HG02642 (cell line): ENCODE results near the gene FAM240A.
"Not testable (repeated sequence)": the region's sequence is repeated elsewhere in the genome, so short reads cannot be mapped to it uniquely, and the experiment has no call there.

Experiments used
- ATAC-seq: cut with Tn5 transposase; IDR thresholded peaks from one replicate; pipeline ENCODE4 v1.9.1; 2021; ENCODE audit warnings: mild to moderate bottlenecking; ENCODE audit not compliant: unreplicated experiment, poor library complexity

Gene FAM240A

DNA sequence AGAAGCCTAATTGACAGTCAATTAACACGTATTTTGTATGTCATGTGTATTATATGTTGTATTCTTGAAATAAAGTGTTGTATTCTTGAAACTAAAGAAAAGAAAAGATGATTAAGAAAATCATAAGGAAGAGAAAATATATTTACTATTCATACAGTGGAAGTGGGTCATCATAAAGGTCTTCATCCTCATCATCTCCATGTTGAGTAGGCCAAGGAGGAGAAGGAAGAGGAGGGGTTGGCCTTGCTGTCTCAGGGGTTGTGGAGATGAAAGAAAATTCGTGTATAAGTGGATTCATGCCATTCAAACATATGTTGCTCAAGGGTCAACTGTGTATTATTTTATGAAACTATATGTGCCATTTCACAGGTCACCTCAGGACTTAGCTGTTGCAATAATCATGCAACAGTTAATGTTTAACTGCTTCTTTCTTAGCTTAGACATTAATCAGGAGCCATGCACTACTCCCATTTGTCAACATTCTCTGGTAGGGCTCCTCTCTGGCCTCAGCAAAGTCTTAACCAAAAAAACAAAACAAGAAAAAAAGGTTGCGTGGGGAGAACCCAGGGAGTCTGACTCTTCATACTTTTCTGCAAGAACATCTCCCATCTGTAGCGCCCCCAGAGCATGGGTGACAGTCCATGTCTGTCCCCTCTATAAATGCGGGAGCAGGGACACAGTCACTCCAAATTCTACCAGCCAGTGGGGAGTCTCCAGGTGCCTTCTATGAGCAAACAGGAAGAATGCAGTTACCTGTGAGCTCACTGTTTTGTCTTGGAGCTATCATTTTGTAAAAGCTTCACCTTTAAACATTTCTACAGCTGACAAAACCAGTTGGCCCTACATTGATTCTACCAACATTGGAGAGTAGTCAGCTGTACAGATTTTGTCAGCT lies 26.3 kb upstream of the FAM240A start:
- no peak for ATAC-seq

DNA sequence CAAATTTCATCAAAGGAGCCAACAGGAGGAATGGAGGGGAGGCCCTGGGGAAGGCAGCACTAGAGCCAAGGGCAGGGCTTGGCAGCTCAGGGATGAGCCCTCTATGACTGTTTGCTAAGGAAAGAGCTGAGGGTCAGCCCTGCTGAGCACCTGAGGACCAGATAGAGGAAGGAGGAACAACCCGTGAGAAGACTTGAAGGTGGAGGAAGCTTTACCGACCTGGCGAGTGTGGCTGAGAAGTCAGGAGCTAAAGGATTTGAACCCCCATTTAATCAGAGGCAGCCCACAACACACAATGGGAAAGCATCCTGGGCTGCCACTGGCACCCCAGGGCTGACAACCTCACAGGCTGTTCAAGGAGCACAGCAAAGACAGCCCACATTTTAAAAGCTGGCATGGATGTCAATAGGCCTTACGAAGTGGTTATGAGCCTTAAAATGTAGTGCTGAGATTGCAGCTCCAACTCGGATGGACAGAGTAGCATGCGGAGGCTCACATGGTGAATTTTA lies 25.5 kb upstream of the FAM240A start:
- no peak for ATAC-seq

- not testable (repeated sequence) for ATAC-seq
These were observed 25.1 kb upstream of the FAM240A start for GRCh38 chr3:46587268-46587667.

- ATAC-seq = no peak
These were observed 19.0 kb upstream of the FAM240A start for GRCh38 chr3:46593274-46593862.

DNA sequence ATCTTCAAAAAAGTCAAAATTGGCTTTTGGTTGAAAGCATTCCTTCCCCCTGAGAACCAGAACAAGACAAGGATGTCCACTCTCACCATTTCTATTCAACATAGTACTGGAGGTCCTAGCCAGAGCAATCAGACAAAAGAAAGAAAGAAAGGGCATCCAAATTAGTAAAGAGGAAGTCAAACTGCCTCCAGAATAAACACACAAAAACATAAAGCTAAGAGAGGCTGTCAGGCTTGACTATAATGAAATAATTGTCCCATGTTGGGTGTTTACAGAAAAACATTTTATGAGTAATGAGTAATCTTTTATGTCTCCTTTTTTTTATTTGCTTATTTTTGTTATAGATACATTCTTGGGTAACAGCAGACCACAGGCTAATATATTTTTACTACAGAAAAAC lies 18.3 kb upstream of the FAM240A start:
- ATAC-seq = no peak

DNA sequence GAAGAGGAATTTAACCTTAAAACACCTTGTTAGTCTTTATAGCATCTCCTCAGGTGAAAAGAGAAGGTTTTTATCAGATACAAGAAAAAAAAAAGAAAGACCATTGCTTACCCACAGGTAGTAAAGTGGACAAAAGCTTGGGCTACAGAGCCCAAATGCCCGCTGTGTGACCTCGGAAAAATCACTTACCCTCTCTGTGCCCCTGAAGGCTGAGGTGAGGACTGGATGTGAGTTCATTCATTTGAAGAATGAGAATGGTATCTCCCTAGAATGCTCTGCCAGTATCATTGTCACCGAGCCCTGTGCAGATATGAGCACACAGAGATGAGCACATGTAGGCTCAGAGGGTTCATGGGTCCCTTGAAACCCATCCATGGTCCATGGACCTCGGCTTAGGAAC lies 17.6 kb upstream of the FAM240A start:
- no peak for ATAC-seq

DNA sequence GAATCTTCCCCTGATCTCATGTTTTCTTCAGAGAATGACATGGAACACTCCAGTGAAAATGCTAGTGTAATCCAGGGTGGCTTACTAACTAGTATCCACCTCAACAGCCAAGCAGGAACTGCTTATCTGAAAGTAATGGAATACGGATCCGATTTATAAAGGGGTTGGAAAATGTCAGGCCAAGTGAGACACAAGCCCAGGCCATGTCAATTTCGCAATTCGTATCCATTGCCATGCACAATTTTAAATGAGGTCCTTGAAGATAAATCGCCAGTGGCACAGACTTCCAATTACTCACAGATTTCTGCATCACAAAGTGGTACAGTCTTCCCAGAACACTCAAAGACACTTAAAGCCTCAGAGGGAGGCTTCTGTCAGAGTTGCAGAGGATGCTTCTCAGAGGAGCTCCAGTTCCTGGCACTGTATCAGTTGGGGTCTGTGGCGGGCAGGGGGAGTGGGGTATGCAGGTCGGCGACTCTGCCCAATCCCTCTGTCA lies 16.5 kb upstream of the FAM240A start:
- no peak for ATAC-seq

DNA sequence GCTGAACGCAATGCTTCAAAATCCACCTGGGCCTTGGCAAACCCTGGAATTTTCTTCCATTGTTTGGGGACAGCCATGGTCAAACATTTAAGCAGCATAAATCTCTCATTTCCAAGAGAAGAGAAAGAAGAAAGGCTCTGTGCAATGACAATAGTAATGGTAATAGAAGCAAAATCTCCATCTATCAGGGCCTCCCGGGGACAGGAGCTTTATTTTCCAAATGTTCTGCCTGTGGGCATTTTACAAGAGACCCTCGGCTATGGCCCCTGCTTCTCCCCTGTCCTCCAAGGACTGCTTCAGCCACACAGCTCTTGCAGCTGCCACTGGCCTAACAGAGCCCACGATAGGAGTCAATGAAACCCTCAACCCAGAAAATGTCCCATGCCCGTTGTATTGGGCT lies 12.7 kb upstream of the FAM240A start:
- no peak for ATAC-seq

DNA sequence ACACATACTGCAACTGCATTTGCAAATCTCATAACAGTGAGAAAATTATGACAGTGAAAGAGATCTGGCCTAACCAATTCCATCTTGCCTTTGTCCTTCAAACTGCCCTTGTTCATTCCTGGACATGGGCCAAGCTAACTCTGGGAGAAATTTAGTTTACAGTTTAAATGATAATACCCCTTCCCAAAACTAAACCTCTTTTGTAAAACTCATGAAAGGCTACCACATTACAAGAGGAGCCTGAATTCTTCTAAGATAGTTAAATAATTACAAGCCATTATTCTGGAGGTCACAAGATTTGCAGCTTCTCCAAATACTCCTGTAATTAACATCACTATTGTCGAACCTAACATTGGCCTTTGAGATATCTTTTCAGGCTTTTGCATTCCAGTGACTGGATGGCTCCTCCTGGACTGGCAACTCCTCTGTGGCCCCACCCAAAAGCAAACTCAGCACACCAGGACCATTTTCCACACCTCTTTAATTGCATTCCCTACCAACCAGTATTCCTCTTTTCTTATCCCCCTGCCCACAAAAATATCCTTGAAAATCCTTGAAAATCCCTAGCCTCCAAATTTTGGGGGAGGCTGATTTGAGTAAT lies 8.8 kb upstream of the FAM240A start:
- ATAC-seq = no peak

GRCh38 chr3:46604127-46604526 lies 8.2 kb upstream of the FAM240A start:
- ATAC-seq = no peak

DNA sequence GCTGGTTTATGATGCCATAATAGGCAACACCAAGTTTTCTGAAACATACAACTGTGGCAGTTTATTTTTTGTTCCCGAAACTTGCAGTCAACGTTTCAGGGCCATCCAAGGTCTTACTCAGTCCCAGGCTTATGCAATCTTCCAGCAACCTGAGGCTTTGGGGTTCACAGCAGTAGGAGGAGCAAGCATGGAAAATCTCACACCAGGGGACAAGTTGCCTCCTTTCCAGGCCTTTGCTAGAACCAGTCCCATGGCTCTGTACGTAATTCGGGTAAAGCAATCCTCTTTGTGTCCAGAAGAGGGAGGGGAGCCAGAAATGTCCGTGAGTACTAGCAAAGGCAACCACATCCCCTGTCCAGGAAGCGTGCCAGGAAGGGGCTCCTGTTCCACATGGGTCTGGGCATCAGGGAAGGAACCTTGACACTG lies 4.7 kb upstream of the FAM240A start:
- no peak for ATAC-seq

GRCh38 chr3:46609212-46609721 lies 3.1 kb upstream of the FAM240A start:
- ATAC-seq = no peak

GRCh38 chr3:46609944-46610722 lies 2.2 kb upstream of the FAM240A start:
- no peak for ATAC-seq

- no peak for ATAC-seq
These were observed 1.1 kb downstream of the FAM240A start for GRCh38 chr3:46613313-46614005.

GRCh38 chr3:46614431-46614830 lies 2.1 kb downstream of the FAM240A start:
- ATAC-seq = no peak

GRCh38 chr3:46615050-46615775 lies 2.9 kb downstream of the FAM240A start:
- no peak for ATAC-seq

DNA sequence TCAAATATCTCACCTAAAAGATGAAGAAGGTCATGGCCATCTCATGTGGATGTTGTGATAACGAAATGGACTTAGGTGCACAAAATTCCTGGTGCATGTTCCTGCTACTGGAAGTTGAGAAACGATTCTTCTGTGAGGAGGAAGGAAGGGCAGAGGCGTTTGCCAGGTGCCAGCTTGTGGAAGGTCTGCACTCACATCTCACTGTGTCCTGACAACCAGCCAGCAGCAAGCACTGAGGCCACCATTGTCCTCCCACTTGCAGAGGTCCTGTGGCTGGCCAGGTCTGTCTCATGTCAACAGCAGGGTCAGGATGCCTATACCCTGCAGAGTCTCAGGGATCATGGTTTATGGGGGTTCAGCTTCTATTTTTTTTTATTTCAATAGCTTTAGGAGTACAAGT lies 3.7 kb downstream of the FAM240A start:
- no peak for ATAC-seq

DNA sequence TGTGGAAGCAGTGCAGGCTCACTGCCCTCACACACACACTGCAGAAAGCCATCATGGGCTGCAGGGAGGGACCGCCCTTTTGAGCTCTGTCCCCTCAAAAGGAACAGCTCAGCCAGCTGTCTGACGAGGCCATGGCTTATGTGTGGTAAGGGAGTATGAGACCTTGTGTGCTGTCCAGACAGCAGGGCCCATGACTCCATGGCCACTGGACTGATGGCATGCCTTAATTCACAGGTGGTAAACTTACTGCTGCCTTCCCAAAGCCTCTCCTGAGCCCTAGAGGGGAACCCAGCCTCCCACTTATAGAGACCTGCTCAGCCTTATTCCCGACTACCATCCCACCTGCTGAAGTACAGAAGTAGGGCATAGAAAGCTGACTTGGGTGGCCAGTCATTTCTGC lies 5.6 kb downstream of the FAM240A start:
- no peak for ATAC-seq
